Stimulated activated CD8-positive, alpha-beta memory T cell treated with anti-CD3 and anti-CD28 coated beads, Interleukin-12 subunit alpha, Interleukin-12 subunit beta, amount 100 ng/mL, for 24 hours (primary cell): ENCODE data around the gene MT1F.
"Not testable (repeated sequence)": the region's sequence is repeated elsewhere in the genome, so short reads cannot be mapped to it uniquely, and the experiment has no call there.

Experiments used
- DNase-seq: peaks from one replicate; pipeline ENCODE4 v3.0.0-alpha.2; 2020; ENCODE audit errors: extremely low read depth

Gene MT1F

DNA sequence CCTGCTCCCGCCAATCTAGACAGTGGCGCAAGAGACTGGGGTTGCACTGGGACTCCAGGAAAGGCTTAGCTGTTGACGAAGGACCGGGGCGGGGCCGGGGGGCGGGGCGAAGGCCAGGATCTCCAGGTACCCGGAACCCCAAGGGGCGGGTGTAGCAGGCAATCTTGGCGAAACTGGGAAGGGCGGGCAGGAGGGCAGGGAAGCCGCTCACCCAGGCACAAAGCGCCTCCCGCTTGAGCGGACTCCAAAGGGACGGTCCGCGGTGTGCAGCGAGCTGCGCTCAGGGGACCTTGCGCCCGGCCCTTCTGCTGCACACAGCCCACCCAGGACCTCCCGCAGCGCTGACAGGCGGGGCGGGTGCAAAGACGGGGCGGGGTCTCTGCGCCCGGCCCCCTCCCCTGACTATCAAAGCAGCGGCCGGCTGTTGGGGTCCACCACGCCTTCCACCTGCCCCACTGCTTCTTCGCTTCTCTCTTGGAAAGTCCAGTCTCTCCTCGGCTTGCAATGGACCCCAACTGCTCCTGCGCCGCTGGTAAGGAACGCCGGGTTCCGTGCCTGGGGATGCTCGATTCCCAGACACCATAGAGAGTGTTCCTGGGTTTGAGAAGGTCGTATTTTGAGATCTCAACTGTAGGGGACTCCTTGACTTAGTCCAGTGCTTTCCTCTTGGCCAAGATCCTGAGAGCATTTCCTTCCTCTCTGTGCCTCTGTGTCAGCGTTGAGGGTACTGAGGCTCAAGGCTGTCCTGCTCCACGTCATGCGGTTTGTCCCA is at the start of gene MT1F:
Gene MT1F, plus strand, starts transcription at position 405 of the 772 bp plus-strand sequence. Its CDS starts 100 bp downstream, at position 505.
- DNase-seq, result peak; percentile 41

GRCh38 chr16:56608043-56608875 is 49.5 kb upstream of the MT1F start, which contains the start of gene MT2A:
MT2A (plus strand) TSS chr16:56608584; CDS start chr16:56608656, 72 bp downstream.
- peak; percentile 83 for DNase-seq

GRCh38 chr16:56608876-56609462 is 48.8 kb upstream of the MT1F start:
- DNase-seq, result no peak

DNA sequence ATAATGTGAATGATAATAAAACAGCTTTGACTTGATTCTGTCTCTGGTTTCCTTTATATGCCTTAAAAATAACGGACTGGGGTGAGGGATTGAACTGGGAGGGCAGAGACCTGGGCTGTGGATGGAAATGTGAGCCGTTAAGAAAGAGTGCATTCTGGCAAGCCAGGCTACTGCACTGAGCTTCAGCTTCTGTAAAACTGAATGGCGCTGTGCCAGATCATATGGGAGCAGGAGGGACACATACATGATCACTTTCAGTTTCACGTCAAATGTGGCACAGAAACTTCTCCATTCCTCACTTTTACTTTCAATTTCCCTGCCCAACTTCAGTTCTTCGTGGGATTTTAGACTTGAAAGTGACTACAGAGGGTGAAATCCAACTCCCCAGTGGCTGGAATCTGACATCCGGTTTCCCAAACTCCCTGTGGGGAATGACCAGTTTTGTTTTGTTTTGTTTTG is 48.3 kb upstream of the MT1F start:
- no peak for DNase-seq

DNA sequence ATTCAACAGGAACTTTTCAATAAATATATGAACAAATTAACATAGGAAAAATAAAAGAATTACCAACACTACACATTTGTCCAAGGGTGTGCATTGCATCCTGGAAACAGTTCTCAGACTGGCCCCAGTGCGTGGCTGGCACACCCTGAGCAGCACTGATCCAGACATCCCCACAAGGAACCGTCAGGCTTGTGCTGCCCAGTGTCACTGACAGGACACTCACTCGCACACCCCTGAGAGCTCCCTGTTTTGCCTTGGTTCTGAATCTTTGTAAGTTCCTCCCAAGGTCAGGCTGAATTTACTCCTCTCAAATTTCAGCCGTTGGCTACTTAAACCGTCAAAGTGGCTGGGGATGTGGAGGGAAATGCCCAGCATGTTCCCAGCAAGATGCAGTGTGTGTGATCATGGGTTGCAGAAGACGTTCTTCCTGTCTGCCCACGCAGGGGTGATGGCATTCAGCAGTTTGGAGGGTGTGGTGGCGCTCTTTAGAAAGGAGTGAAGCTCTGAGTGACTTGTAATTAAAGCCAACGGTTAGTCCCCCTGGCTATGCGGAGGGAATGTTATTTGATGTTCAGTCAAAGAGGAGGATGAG is 47.6 kb upstream of the MT1F start:
- DNase-seq, result peak; percentile 55

GRCh38 chr16:56610609-56611111 is 47.1 kb upstream of the MT1F start:
- no peak for DNase-seq

DNA sequence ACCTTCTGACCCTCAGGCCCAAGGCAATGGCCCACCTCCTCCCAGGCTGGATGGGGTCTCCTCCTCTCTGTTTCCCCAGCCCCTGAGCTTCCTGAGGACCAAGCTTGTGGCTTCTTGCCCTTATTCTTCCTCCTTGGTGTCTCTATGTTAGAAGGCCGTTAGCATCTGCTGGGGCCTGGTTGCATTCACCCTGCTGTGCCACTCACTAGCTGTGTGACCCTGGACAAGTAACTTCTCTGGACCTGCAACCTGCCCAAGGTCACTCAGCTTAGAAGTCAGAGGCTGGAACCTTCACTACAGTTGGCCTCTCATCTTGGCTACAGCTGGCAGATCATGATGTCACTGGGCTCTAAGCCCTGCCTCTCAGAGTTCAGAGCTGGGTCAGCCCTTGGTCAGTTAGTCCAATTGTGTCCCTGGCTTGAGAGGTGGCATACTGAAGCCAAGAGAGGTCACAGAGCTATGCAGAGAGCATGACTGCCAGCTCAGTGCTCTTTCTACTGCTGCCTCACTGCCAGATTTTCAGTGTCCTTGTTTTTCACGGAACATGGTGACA is 46.4 kb upstream of the MT1F start:
- DNase-seq, result no peak

DNA sequence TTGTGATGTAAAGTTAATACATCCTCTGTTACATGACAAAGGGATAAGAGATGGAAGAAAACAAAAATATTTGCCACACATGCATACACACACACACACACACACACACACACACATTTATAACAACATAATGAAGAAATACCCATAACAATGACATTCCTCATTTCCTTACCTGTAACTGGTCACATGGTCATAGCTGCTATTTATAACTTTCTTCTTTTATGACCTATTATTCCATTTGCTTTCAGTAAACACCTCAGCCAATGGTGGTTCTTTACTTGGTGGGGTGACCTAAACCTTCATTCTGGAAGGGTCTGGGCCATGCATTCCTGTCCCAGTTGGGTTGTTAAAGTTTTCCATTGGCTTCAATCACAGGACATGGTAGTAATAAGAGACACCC is 44.1 kb upstream of the MT1F start:
- no peak for DNase-seq

- no peak for DNase-seq
These were observed 43.2 kb upstream of the MT1F start for GRCh38 chr16:56614549-56614991.

GRCh38 chr16:56615353-56615752 is 42.4 kb upstream of the MT1F start:
- DNase-seq, result no peak

DNA sequence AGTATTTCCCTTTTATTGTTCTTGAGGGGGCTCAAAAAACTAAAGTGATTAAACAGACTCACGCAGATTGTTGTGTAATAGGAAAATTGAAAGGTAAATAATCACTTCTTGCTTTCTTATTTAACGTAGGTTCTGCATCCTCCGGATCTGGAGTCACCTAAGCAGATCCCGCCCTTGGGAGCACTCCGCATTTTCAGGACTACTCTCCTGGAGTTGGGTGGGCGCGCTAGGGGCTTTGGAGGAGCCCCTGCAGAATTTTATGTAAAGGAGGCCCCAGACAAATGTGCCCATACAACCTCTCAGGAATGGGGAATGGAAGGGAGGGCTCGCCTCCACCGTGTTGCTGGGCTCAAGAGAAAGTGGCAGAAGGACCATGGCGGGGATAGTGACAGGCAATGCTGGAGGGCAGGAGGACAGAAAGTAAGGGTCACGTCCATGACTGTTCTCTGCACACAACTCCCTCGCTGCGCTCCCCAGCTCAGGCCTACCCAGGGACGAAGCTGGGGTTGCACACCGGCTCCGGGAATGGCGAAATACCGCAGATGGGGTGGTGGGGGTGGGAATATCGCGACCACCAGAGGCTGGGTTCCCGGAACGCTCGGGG is 41.0 kb upstream of the MT1F start:
- no peak for DNase-seq

- DNase-seq, result no peak
These were observed 40.3 kb upstream of the MT1F start for GRCh38 chr16:56617212-56618085.

- DNase-seq, result no peak
These were observed 39.6 kb upstream of the MT1F start for GRCh38 chr16:56618138-56618537.

DNA sequence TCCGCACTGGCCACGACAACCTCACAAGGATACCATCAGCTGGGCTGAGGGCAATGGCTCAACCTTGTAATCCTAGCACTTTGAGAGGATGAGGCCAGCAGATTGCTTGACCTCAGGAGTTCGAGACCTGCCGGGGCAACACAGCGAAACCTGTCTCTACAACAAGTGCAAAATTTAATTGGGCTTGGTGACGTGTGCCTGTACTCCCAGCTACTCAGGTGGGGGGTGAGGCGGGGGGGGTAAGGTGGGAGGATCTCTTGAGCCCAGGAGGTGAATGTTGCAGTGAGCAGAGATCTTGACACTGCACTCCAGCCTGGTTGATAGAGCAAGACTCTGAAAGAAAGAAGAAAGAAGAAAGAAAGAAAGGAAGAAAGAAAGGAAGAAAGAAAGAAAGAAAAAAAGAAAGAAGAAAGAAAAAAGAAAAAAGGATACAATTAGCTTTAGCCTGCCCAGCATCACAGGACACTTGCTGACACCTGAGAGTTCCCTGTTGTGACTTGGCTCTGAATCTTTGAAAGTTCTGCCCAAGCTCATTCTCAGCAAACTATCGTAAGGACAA is 37.3 kb upstream of the MT1F start:
- no peak for DNase-seq

- not testable (repeated sequence) for DNase-seq
These were observed 35.9 kb upstream of the MT1F start for GRCh38 chr16:56621665-56622445.

DNA sequence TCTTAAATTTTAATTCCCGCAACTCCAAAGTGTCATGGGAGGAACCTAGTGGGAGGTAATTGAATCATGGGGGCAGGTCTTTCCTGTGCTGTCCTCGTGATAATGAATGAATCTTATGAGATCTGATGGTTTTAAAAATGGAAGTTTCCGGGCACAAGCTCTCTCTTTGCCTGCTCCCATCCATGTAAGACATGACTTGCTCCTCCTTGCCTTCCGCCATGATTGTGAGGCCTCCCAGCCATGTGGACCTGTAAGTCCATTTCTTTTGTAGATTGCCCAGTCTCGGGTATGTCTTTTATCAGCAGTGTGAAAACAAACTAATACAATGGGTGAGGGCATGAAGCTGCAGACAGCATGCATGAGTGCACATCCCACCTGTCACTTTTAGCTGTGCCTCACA is 34.6 kb upstream of the MT1F start:
- not testable (repeated sequence) for DNase-seq

DNA sequence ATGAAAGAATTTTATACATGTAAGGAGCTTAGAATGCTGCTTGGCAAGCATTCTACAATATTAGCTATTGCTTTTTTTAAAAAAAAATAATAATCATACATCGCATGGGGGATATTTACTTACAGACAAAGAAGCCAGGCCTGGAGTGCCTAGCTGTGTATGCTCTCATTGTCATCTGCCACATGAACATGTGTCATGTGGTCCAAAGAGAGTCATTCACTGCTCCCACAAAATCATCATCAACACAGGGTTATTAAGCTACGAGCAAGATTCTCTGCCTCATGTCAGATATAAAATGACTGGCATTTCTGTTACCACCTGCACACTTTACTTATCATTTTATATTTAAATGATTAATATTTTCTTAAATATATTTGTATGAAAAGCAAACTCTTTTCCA is 34.1 kb upstream of the MT1F start:
- no peak for DNase-seq

DNA sequence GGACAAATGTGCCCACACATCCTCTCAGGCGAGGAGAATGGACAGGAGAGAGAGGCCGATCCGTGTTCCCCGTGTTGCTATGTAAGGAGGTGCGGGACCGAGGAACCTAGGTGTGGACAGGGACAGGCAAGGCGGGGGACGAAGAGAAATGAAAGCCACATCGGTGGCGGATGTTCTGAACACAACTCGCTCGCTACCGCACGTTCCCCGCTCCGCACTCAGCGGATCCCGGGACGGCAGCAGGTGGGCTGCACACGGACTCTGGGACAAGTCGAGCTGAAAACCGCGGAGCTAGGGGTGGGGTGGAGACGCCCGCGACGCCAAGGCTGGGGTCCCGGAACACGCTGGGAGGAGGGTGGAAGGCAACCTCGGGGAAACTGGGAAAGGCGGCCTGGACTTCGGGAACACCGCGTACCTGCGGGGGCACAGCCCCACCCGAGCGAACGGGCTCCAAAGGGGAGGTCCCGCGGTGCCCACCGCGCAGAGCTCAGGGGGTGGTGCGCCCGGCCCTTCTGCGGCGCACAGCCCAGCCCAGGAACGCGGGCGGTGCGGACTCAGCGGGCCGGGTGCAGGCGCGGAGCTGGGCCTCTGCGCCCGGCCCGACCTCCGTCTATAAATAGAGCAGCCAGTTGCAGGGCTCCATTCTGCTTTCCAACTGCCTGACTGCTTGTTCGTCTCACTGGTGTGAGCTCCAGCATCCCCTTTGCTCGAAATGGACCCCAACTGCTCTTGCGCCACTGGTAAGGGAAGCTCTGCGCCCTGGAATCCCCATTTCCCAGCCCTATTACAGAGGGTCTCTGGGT is 32.4 kb upstream of the MT1F start, which contains the start of gene MT1E:
Gene MT1E, plus strand, starts transcription at position 642 of the 803 bp plus-strand sequence. Its CDS starts 71 bp downstream, at position 713.
- DNase-seq, result no peak
